ENCODE data around the gene ZNF280C. TPM values are rescaled to one million over a fixed set of nuclear protein-coding genes. Genes with fewer than 3 reads are reported as not detected.
"Not testable (repeated sequence)": the region's sequence is repeated elsewhere in the genome, so short reads cannot be mapped to it uniquely, and the experiment has no call there.

ZNF280C gene
- total RNA-seq, 1 donor from 2014 or later: 5.1 TPM

GRCh38 chrX:130285710-130286109, 17.0 kb upstream of the ZNF280C start:
- no peaks in the 10 kb centered on the region for H3K27me3 ChIP-seq
- no peak overlapping the region for H3K4me3 ChIP-seq
- TF ChIP-seq CTCF (IDR thresholded peaks at IDR 0.05): no peak
- H3K27ac ChIP-seq: no peak overlapping the region
- H3K4me1 ChIP-seq: no peaks in the 10 kb centered on the region
- H3K9me3 ChIP-seq: no peaks in the 10 kb centered on the region
- no peak for DNase-seq
- H3K36me3 ChIP-seq: no peaks in the 10 kb centered on the region
- intact Hi-C loops (cut with DNase I): no loop called here
- ATAC-seq: no peak

- Histone ChIP-seq H3K27ac (no peak overlapping the region), H3K9me3 (no peaks in the 10 kb centered on the region), H3K27me3 (no peaks in the 10 kb centered on the region), H3K4me1 (no peaks in the 10 kb centered on the region), H3K4me3 (no peak overlapping the region), H3K36me3 (no peaks in the 10 kb centered on the region)
- ATAC-seq (no peak), DNase-seq (no peak)
- intact Hi-C loops (cut with DNase I): no loop called here
- no peak for TF ChIP-seq CTCF (IDR thresholded peaks at IDR 0.05)
These were observed 16.4 kb upstream of the ZNF280C start for GRCh38 chrX:130285069-130285620.

GRCh38 chrX:130282151-130282550, 13.5 kb upstream of the ZNF280C start:
- H3K4me3 ChIP-seq: no peak overlapping the region
- H3K27me3 ChIP-seq: no peaks in the 10 kb centered on the region
- intact Hi-C loops (cut with DNase I): no loop called here
- H3K36me3 ChIP-seq: no peaks in the 10 kb centered on the region
- no peaks in the 10 kb centered on the region for H3K9me3 ChIP-seq
- ATAC-seq (no peak), DNase-seq (no peak)
- no peak overlapping the region for H3K27ac ChIP-seq
- no peak for TF ChIP-seq CTCF (IDR thresholded peaks at IDR 0.05)
- H3K4me1 ChIP-seq: no peaks in the 10 kb centered on the region

- Histone ChIP-seq H3K9me3 (no peaks in the 10 kb centered on the region), H3K4me3 (no peak overlapping the region), H3K27ac (no peak overlapping the region), H3K36me3 (no peaks in the 10 kb centered on the region), H3K4me1 (no peaks in the 10 kb centered on the region), H3K27me3 (no peaks in the 10 kb centered on the region)
- intact Hi-C loops (cut with DNase I): no loop called here
- no peak for TF ChIP-seq CTCF (IDR thresholded peaks at IDR 0.05)
- DNase-seq (no peak), ATAC-seq (no peak)
These were observed 12.2 kb upstream of the ZNF280C start for GRCh38 chrX:130280901-130281300.

- ATAC-seq; DNase-seq; intact Hi-C loops (cut with DNase I); H3K9me3 ChIP-seq; H3K4me3 ChIP-seq; H3K36me3 ChIP-seq; H3K27ac ChIP-seq; H3K27me3 ChIP-seq; H3K4me1 ChIP-seq: not testable (repeated sequence)
These were observed 3.6 kb upstream of the ZNF280C start for GRCh38 chrX:130272253-130272652.

GRCh38 chrX:130269391-130269790, 692 bp upstream of the ZNF280C start:
- H3K36me3 ChIP-seq; H3K4me3 ChIP-seq; intact Hi-C loops (cut with DNase I); H3K27ac ChIP-seq; ATAC-seq; H3K4me1 ChIP-seq; H3K27me3 ChIP-seq; H3K9me3 ChIP-seq; DNase-seq: not testable (repeated sequence)

GRCh38 chrX:130267956-130268448, 697 bp downstream of the ZNF280C start:
- H3K27me3 ChIP-seq: no peaks in the 10 kb centered on the region
- H3K9me3 ChIP-seq: no peaks in the 10 kb centered on the region
- no peak for DNase-seq
- TF ChIP-seq CTCF (IDR thresholded peaks at IDR 0.05): no peak
- peak overlapping the region; percentile 58 for H3K27ac ChIP-seq
- H3K36me3 ChIP-seq: no peaks in the 10 kb centered on the region
- ATAC-seq: peak; percentile 5
- peak overlapping the region; percentile 60 for H3K4me3 ChIP-seq
- intact Hi-C loops (cut with DNase I): no loop called here
- H3K4me1 ChIP-seq: no peaks in the 10 kb centered on the region
